Fibroblast of mammary gland (primary cell): ENCODE results near the gene VPS13D.
A peak's percentile ranks its signal among the peaks of the same experiment; 100 is the strongest.

ENCODE experiments used
- DNase-seq: peaks from one replicate; pipeline ENCODE4 v3.0.0-alpha.2; 2010; ENCODE audit warnings: low read depth
- H3K4me3 ChIP-seq: 2 replicates; pipeline ENCODE4 v1.5.1; 2011; ENCODE audit warnings: low read depth, mild to moderate bottlenecking, low read length, moderate library complexity; ENCODE audit not compliant: control insufficient read depth
- CTCF ChIP-seq: conservative IDR thresholded peaks from 2 replicates; pipeline ENCODE4 v1.5.1; 2011; ENCODE audit warnings: low read depth, low read length, inconsistent platforms; ENCODE audit not compliant: control insufficient read depth, insufficient read depth

The VPS13D gene

GRCh38 chr1:12204754-12205658, 24.8 kb upstream of the VPS13D start:
- TF ChIP-seq CTCF: no peak
- no peak for DNase-seq
- H3K4me3 ChIP-seq: no peak overlapping the region

GRCh38 chr1:12206238-12206637, 23.6 kb upstream of the VPS13D start:
- no peak overlapping the region for H3K4me3 ChIP-seq
- DNase-seq: no peak
- TF ChIP-seq CTCF: no peak

GRCh38 chr1:12206792-12207424, 22.9 kb upstream of the VPS13D start:
- H3K4me3 ChIP-seq: no peak overlapping the region
- DNase-seq: no peak
- no peak for TF ChIP-seq CTCF

- H3K4me3 ChIP-seq: no peak overlapping the region
- no peak for TF ChIP-seq CTCF
- DNase-seq: no peak
These were observed 21.6 kb upstream of the VPS13D start for GRCh38 chr1:12208271-12208670.

- TF ChIP-seq CTCF: peak; percentile 88
- peak; percentile 72 for DNase-seq
- H3K4me3 ChIP-seq: no peak overlapping the region
These were observed 20.9 kb upstream of the VPS13D start for GRCh38 chr1:12208764-12209494.

GRCh38 chr1:12209495-12209832, 20.4 kb upstream of the VPS13D start:
- no peak for TF ChIP-seq CTCF
- no peak overlapping the region for H3K4me3 ChIP-seq
- DNase-seq: no peak
